ENCODE results near the gene MBD4.

The MBD4 gene

GRCh38 chr3:129382366-129382765 is 57.4 kb downstream of the MBD4 start:
- DNase-seq (ENCODE audit: low spot score): no peak

Data from GM03348 (cell line).